T-helper 2 cell treated with Interferon-gamma antibody and Interleukin-4, amounts not matched to agents 100 ng/mL and 5 ng/mL, for 36 hours (primary cell): ENCODE measurements around the gene CERS1. TPM values are rescaled to one million over a fixed set of nuclear protein-coding genes. Genes with fewer than 3 reads are reported as not detected.

Experiments used
- intact Hi-C: fragments of 100-400 bp; cut with micrococcal nuclease; formaldehyde crosslinking; loops from one replicate; pipeline ENCODE4 v1.15.1; 2023
- total RNA-seq: library from RNA; stranded (reverse); gene quantifications from 2 replicates; pipeline ENCODE4 v1.2.3, GENCODE V29; 2022

Gene CERS1
- total RNA-seq, 1 donor from 2014 or later: not detected

DNA sequence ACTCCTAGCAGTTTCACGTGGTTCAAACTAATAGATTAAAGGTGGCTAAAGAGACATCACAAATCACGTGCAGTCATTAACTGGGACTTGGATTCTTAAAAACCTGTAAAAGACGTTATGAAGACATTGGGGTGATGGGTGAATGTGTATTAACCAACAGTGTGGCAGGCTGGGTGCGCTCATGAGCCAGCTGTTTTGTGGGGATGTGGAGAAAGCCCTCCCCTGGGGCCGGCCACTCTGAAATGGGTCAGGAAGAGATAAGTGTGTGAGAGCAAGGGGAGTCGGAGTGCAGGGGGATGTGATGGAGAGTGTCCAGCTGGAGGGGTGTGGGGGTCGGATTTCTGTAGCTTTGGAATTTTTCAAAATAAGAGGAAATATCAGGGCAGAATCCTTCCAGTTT, 53.8 kb downstream of the CERS1 start:
- intact Hi-C loops: loop anchor here (10.0 kb wide), 1 partner anchor 47 kb away; the partner anchor contains the start of gene COMP

DNA sequence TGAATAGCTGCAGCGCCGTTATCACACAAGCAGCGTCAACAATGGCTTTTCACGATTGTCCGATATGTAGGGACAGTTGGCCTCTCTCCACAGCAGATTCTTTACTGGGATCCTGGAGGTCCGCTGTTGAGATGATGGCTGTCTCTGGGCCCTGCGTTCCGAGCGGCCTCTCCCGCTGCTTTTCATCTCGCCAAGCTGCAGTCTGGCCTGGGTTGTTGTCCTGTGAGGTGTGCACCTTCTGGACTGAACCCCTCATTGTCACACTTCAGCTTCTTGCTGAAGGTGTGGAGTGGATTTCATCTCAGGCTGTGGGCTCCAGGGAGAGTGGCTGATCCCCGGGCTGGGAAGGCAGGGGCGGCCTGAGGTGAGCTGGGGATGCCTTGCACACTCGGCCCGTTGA, 54.6 kb downstream of the CERS1 start:
- intact Hi-C loops: loop anchor here (10.0 kb wide), 1 partner anchor 47 kb away; the partner anchor contains the start of gene COMP

DNA sequence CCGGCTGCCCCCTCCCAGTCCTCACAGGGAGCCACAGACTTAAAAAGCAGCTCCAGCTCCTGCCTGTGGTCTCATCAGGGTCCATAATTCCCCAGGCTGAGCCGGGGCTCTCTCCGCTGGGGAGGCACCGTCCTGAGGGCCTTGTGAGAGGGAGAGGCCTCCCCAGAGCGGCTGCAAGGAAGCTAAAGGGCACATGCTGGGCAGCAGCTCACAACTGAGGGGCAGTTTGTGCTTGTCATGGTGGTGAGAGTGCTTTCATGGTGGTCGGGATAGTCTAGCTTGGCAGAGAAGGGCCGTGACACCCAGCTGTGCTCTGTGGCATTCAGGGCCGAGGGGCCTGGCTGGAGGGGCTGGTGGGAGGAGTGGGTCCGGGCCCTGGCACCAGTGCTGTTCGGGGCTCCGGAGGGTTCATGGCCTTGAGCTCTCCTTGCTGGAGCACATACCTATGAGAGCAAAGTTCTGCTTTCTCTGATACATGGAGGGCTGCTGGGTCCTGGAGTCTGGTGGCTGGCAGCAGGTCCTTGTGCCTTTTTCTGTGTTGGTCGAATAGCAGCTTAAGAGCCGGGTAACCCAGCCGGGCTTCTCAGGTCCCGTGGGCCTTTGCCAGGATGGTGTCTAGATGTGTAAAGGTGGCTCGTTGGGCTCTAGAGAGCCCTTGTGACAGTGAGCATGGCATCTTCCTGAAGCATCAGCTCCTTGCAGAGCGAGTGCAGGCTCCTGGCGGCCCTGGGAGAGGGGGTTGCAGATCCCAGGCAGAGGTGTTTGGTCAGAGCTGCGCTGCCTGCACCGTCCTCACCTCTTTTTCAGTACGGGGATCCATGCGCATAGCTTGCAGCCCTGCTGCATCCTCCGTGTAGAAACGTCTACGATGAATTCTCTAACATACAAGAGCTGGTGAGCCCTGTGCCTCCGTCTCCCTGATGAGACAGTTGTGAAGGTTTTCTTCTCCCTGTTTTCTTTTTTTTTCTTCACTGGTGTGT, 55.4 kb downstream of the CERS1 start:
- intact Hi-C loops: loop anchor here (10.0 kb wide), 1 partner anchor 46 kb away; the partner anchor contains the start of gene COMP

DNA sequence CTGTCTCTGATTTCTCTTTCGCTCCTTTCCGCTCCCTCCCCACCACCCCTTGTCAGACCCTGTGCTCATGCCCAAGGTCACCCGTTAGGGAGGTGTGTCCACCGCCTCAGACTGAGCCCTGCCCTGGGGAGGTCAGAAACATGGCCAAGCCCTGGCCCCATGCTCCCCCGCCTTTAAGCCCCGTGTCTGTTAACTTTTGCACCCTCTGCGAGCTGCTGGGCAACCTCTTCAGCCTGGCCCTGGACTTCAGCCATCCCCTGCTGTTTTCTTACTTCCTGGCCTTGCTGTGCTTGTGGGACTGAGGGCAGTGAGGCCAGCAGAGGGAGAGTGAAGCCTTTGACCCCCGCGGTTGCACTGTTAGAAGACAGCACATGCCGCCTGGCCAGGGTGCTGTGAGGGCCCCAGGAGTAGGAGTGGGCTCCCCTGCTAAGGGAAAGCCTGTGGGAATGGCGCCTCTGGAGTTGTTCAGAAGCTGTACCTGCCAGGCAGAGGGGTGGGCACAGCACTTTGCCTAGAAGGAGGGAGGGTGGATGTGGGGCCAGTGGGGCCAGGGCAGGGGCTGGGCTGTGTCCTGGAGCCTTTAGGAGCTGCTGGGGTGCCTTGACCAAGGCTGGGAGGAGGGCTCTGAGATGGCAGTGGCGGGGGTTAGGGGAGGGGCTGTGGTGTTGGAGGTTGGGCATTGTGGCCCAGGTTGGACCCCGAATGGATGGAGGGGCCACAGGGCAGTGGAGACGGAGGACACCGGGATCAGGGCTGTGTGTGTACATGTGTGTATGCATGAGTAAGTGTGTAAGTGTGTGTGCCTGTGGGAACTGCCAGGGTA, 56.3 kb downstream of the CERS1 start:
- intact Hi-C loops: loop anchor here (10.0 kb wide), 1 partner anchor 45 kb away; the partner anchor contains the start of gene COMP

DNA sequence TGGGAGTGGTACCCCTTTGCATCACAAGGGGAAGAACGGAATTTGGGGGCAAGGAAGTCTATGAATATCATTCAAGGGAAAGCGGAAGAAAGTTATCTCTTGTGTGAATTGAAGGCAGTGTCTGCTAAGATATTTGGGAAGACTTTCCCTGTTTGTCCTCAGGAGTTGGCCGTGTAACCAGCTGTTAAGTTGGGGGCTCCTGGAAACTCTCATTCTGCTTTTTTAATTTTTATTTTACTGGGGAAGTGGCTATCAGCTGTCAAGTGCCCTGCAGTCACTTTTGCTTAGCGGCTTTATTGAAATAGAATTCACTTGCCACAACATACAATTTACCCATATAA, 61.3 kb downstream of the CERS1 start:
- intact Hi-C loops: no loop called here

DNA sequence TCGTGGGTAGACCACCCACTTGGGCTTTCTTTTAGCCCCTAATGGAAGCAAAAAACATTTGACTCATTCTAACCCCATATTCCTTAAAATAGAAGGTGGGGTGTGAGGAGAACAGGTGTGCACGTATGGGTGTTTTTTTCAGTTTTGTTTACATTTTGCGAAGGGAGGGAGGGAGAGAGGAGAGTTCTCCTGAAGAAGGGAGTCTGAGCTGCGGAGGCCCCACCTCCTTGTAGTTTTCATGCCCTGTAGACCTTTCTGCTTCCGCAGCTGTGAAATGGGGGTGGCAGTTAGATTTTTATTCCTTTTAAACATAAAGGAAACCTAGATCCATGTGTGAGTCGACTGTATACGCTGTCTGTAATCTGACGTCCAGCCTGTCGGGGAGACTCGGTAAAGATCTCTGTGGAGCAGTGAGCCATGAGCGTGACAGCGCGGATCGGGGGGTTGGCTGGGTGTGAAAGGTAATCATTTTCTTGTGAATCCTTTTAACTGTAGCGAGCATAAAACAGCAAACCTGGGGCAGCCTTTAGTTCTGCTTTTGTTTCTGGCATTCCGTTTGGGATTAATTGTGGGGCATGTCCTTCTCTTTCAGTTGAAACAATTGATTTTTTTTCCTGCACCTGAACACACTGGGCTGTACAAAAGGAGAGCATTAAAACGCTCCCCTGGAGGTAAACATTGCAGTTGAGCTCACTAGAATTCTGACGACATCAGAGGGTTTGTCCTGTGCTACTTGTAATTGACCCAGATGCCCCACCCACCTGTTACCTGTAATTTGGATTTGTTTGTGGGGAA, 61.9 kb downstream of the CERS1 start:
- intact Hi-C loops: no loop called here

DNA sequence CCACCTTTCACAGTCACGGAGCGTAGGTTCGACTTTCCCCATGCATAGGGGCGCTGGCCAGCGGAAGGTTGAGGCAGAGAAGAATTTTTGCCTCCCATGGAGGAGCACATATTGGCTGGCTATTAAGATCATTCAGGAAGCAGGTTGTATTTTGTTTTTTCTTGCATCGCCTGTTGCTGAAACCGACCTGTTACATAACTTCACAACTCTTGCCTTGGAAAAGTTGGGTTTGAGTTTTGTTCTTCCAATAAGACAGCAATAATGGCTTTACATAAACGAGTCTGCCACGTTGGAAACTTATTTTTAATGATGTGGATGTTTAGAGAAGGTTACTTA, 62.8 kb downstream of the CERS1 start:
- intact Hi-C loops: no loop called here

DNA sequence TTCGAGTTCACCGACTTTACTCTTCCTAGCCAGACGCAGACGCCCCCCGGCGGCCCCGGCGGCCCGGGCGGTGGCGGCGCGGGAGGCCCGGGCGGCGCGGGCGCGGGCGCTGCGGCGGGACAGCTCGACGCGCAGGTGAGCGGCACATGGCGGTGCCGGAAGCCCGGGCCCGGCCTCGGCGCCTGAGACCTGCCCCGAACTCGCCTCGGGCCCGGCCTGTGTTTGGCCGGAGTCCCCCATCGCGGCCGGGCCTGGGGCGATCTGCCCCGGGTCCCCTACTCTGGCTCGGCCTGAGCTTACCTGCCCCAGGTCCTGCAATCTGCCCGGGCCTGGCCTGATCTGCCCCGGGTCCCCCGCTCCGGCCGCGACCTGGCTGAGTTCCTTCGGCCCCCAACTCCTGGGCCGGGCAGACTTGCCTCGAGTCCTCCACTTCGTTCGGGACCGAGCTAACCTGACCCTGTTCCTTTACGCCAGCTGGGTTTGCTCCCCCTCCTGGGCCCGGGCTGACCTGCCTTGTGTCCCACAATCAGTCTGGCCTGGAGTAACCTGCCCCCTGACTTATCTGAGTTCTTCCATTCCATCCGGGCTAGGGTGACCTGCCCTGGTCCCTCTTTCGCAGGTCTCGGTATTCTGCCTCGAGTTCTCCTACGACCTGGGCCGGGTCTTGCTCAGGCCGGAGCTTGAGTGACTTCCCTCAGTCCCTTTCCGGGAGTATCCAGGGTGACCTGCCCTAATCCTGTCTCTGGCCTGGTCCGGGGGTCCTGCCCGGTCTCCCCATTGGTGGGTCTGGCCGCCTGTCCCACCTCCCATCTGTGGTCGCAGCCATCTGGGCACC, 63.4 kb downstream of the CERS1 start:
- intact Hi-C loops: no loop called here

DNA sequence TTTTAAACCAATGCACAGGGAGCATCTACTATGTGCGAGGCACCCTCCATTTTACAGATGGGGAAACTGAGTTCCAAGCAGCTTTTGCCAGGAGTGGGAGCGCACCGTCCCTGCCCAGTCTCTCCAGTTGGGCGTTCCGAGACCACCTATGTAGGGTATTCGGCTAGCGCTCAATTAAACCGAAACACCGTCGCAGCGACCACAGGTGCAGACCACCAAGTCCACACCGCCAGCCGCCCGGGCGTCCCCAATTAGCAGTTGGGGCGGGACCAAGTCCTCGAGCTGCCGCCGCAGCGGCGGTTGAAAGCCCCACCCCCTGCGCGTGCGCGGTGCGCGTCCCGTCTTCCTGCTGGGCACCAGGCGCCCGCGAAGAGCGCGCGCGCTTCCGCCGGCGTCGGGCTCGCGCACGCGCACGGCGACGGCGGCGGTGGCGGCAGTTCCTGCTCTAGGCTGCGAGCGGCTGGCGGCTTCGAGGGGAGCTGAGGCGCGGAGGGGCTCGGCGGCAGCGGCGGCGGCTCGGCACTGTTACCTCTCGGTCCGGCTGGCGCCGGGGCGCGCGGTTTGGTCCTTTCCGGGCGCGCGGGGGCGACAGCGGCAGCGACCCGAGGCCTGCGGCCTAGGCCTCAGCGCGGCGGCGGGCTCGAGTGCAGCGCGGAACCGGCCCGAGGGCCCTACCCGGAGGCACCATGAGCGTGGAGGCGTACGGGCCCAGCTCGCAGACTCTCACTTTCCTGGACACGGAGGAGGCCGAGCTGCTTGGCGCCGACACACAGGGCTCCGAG, 64.2 kb downstream of the CERS1 start, which contains the start of gene UPF1:
Gene UPF1 (plus strand): TSS at position 436 of the 782 bp plus-strand sequence. CDS start 251 bp downstream, at position 687.
- intact Hi-C loops: loop anchor here (1.0 kb wide), 2 partner anchors 88 to 309 kb away; partner anchors contain the start of genes COPE, DDX49 and ELL

DNA sequence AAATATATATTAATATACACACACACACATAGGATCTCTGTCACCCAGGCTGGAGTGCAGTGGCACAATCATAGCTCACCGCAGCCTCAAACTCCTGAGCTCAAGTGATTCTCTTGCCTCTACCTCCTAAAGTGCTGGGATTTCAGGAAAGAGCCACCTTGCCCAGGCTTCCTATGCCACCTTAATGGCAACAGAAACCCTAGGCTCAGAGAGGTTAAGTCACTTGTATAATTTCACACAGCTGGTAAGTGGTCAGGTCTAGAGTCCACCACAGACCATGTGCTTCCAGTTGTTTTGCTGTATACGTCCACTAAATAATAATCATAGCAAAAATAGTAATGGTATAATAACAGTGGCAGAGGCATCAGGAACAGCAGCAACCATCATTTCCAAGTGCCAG, 65.5 kb downstream of the CERS1 start:
- intact Hi-C loops: no loop called here

DNA sequence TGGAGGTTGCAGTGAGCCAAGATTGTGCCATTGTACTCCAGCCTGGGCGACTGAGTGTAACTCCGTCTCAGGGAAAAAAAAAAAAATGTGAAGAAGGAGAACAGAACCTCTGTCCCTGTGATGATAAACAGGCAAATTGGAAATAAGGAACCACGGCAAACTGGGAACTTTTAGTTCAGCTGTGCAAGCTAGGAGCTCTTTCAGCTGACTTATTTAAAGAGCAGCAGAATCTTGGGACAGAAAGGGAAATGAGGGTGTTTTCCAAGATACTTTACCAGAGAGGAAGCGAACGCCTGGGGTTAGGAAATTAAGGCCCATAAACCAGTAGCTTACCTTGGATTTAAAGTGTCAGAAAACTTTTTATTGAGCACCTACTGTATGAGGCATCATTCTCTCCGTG, 67.2 kb downstream of the CERS1 start:
- intact Hi-C loops: no loop called here

Other genes starting within 250 kb of the CERS1 start
- gene CRTC1, start 212.5 kb downstream of the CERS1 start, total RNA-seq: 8.2 and 9.4 TPM in 2 replicates
- not detected in 2 replicates for gene COMP, start 104.9 kb downstream of the CERS1 start, total RNA-seq
- 100 and 102 TPM in 2 replicates for gene UPF1, start 64.2 kb downstream of the CERS1 start, total RNA-seq
- 262 TPM in 2 replicates for gene COPE, start 23.2 kb upstream of the CERS1 start, total RNA-seq
- 58.7 and 63.4 TPM in 2 replicates for gene DDX49, start 23.6 kb upstream of the CERS1 start, total RNA-seq
- not detected in 2 replicates for gene HOMER3, start 45.1 kb upstream of the CERS1 start, total RNA-seq
- gene SUGP2, start 137.4 kb upstream of the CERS1 start, total RNA-seq: 127 and 133 TPM in 2 replicates
- gene ARMC6, start 137.4 kb upstream of the CERS1 start, total RNA-seq: 38.4 and 39.9 TPM in 2 replicates
- 17.4 and 18.6 TPM in 2 replicates for gene SLC25A42, start 167.8 kb upstream of the CERS1 start, total RNA-seq
- gene TMEM161A, start 242.3 kb upstream of the CERS1 start, total RNA-seq: 19.4 and 24.0 TPM in 2 replicates